Measurements from ENCODE around the gene CREG2.
A peak's percentile ranks its signal among the peaks of the same experiment; 100 is the strongest.

The CREG2 gene

GRCh38 chr2:101387151-101387834 lies at the start of gene CREG2:
TSS of gene CREG2 (minus strand) at chr2:101387503. CDS start at chr2:101387457, 46 bp downstream.
- DNase-seq (ENCODE audit: low read depth) = peak; percentile 76
- TF ChIP-seq MYC (IDR thresholded peaks at IDR 0.05; ENCODE audit: low read depth, low read length) (no peak), CTCF (IDR thresholded peaks at IDR 0.05; ENCODE audit: low read depth, low read length) (peak; percentile 50), MAX (IDR thresholded peaks at IDR 0.05; ENCODE audit: low read depth, low read length) (no peak), POLR2A (IDR thresholded peaks at IDR 0.05; ENCODE audit: extremely low read depth, insufficient read length) (no peak)
- H3K4me3 ChIP-seq (ENCODE audit: low read depth, low read length) = peak within 1 kb of the TSS; percentile 25

- no peak for DNase-seq (ENCODE audit: low read depth)
- TF ChIP-seq CTCF (IDR thresholded peaks at IDR 0.05; ENCODE audit: low read depth, low read length) (no peak), MYC (IDR thresholded peaks at IDR 0.05; ENCODE audit: low read depth, low read length) (no peak), MAX (IDR thresholded peaks at IDR 0.05; ENCODE audit: low read depth, low read length) (no peak), POLR2A (IDR thresholded peaks at IDR 0.05; ENCODE audit: extremely low read depth, insufficient read length) (no peak)
- H3K4me3 ChIP-seq (ENCODE audit: low read depth, low read length) = no peak overlapping the region
Measured at GRCh38 chr2:101435001-101435862, 47.9 kb upstream of the CREG2 start.

- no peak overlapping the region for H3K4me3 ChIP-seq (ENCODE audit: low read depth, low read length)
- DNase-seq (ENCODE audit: low read depth) = no peak
- no peak for TF ChIP-seq CTCF (IDR thresholded peaks at IDR 0.05; ENCODE audit: low read depth, low read length)
Measured at GRCh38 chr2:101433465-101433864, 46.2 kb upstream of the CREG2 start.

- TF ChIP-seq CTCF (IDR thresholded peaks at IDR 0.05; ENCODE audit: low read depth, low read length) (no peak), POLR2A (IDR thresholded peaks at IDR 0.05; ENCODE audit: extremely low read depth, insufficient read length) (no peak), MAX (IDR thresholded peaks at IDR 0.05; ENCODE audit: low read depth, low read length) (no peak), MYC (IDR thresholded peaks at IDR 0.05; ENCODE audit: low read depth, low read length) (no peak)
- H3K4me3 ChIP-seq (ENCODE audit: low read depth, low read length) = no peak overlapping the region
- no peak for DNase-seq (ENCODE audit: low read depth)
Measured at GRCh38 chr2:101432411-101433181, 45.3 kb upstream of the CREG2 start.

- TF ChIP-seq CTCF (IDR thresholded peaks at IDR 0.05; ENCODE audit: low read depth, low read length) (no peak), MAX (IDR thresholded peaks at IDR 0.05; ENCODE audit: low read depth, low read length) (no peak), MYC (IDR thresholded peaks at IDR 0.05; ENCODE audit: low read depth, low read length) (no peak), POLR2A (IDR thresholded peaks at IDR 0.05; ENCODE audit: extremely low read depth, insufficient read length) (no peak)
- H3K4me3 ChIP-seq (ENCODE audit: low read depth, low read length) = no peak overlapping the region
- DNase-seq (ENCODE audit: low read depth) = no peak
Measured at GRCh38 chr2:101431486-101431885, 44.2 kb upstream of the CREG2 start.

Measured in NB4 (cell line).